HG02588 (cell line): ENCODE measurements around the gene CENPV.
"Not testable (repeated sequence)": the region's sequence is repeated elsewhere in the genome, so short reads cannot be mapped to it uniquely, and the experiment has no call there.

Experiments
- ATAC-seq: cut with Tn5 transposase; IDR thresholded peaks from one replicate; pipeline ENCODE4 v1.9.1; 2021; ENCODE audit warnings: mild to moderate bottlenecking, moderate library complexity; ENCODE audit not compliant: unreplicated experiment

CENPV gene

GRCh38 chr17:16314859-16315258 lies 38.4 kb downstream of the CENPV start:
- no peak for ATAC-seq

GRCh38 chr17:16314189-16314588 lies 39.1 kb downstream of the CENPV start:
- ATAC-seq = no peak

GRCh38 chr17:16313139-16314090 lies 39.9 kb downstream of the CENPV start:
- no peak for ATAC-seq

GRCh38 chr17:16312061-16312460 lies 41.2 kb downstream of the CENPV start:
- ATAC-seq = not testable (repeated sequence)

- ATAC-seq = no peak
These were observed 47.1 kb downstream of the CENPV start for GRCh38 chr17:16306211-16306610.

- no peak for ATAC-seq
These were observed 48.4 kb downstream of the CENPV start for GRCh38 chr17:16304830-16305229.

GRCh38 chr17:16302856-16303255 lies 50.4 kb downstream of the CENPV start:
- ATAC-seq = no peak

GRCh38 chr17:16301963-16302855 lies 51.1 kb downstream of the CENPV start:
- ATAC-seq = no peak

- ATAC-seq = no peak
These were observed 52.7 kb downstream of the CENPV start for GRCh38 chr17:16300554-16300953.

GRCh38 chr17:16298140-16298662 lies 55.1 kb downstream of the CENPV start:
- ATAC-seq = no peak

- no peak for ATAC-seq
These were observed 55.7 kb downstream of the CENPV start for GRCh38 chr17:16297367-16298139.

GRCh38 chr17:16296072-16296471 lies 57.2 kb downstream of the CENPV start:
- ATAC-seq = not testable (repeated sequence)

- no peak for ATAC-seq
These were observed 58.7 kb downstream of the CENPV start for GRCh38 chr17:16294560-16294959.

- ATAC-seq = no peak
These were observed 59.3 kb downstream of the CENPV start for GRCh38 chr17:16293931-16294330.
